OCI-LY3 (cell line): ENCODE data around the gene THAP3.

Experiments used
- H2AFZ ChIP-seq: fragments of 200-600, 300-600 bp; shearing (Covaris generic); 2 replicates; pipeline ENCODE4 v1.6.0; 2014; ENCODE audit warnings: antibody characterized with exemption, low read depth, low read length
- H3K27ac ChIP-seq: fragments of 200-600, 300-600 bp; sonication (generic); 2 replicates; pipeline ENCODE4 v1.5.1; 2014; ENCODE audit warnings: mild to moderate bottlenecking, low read length, moderate library complexity, mixed read lengths
- H3K27me3 ChIP-seq: fragments of 200-600, 300-600 bp; sonication (generic); 2 replicates; pipeline ENCODE4 v1.6.1; 2014; ENCODE audit warnings: low read depth, low read length, mixed read lengths
- H3K36me3 ChIP-seq: fragments of 200-600, 300-600 bp; sonication (generic); replicated peaks from 2 replicates; pipeline ENCODE3; 2014; ENCODE audit warnings: low read depth, low read length, mixed read lengths
- H3K4me1 ChIP-seq: fragments of 300-600, 200-600 bp; sonication (generic); 2 replicates; pipeline ENCODE4 v1.6.1; 2014; ENCODE audit warnings: low read length, mixed read lengths
- H3K4me2 ChIP-seq: fragments of 200-600, 300-600 bp; sonication (generic); 2 replicates; pipeline ENCODE4 v1.6.1; 2014; ENCODE audit warnings: low read length, mixed read lengths
- H3K4me3 ChIP-seq: fragments of 300-600, 200-600 bp; sonication (generic); 2 replicates; pipeline ENCODE4 v1.5.1; 2014; ENCODE audit warnings: antibody characterized with exemption, mild to moderate bottlenecking, low read length, moderate library complexity
- H3K79me2 ChIP-seq: fragments of 300-600, 200-600 bp; shearing (Covaris generic); 2 replicates; pipeline ENCODE4 v1.6.1; 2014; ENCODE audit warnings: mild to moderate bottlenecking, low read length, mixed read lengths
- H3K9ac ChIP-seq: fragments of 300-600, 200-600 bp; shearing (Covaris generic); 2 replicates; pipeline ENCODE4 v1.6.0; 2014; ENCODE audit warnings: mild to moderate bottlenecking, low read length, moderate library complexity
- H3K9me3 ChIP-seq: fragments of 200-600, 300-600 bp; shearing (Covaris generic); 2 replicates; pipeline ENCODE4 v1.6.1; 2014; ENCODE audit warnings: low read length, mixed read lengths; ENCODE audit not compliant: insufficient read depth
- H4K20me1 ChIP-seq: fragments of 200-600, 300-600 bp; sonication (generic); 2 replicates; pipeline ENCODE4 v1.6.1; 2016; ENCODE audit warnings: low read length, mixed read lengths; ENCODE audit not compliant: insufficient read depth
- EZH2phosphoT487 ChIP-seq: fragments of 200-600 bp; shearing (Covaris generic); IDR thresholded peaks from 2 replicates; pipeline ENCODE4 v1.6.1; 2018; ENCODE audit warnings: antibody characterized with exemption, mixed run types, low read depth
- TF ChIP-seq, protein P1 (sequence below): fragments of 200-600, 300-600 bp; sonication (generic); IDR thresholded peaks from 2 replicates; pipeline ENCODE4 v1.5.1; 2014; ENCODE audit warnings: antibody characterized with exemption, low read length, low read depth

THAP3 gene

DNA sequence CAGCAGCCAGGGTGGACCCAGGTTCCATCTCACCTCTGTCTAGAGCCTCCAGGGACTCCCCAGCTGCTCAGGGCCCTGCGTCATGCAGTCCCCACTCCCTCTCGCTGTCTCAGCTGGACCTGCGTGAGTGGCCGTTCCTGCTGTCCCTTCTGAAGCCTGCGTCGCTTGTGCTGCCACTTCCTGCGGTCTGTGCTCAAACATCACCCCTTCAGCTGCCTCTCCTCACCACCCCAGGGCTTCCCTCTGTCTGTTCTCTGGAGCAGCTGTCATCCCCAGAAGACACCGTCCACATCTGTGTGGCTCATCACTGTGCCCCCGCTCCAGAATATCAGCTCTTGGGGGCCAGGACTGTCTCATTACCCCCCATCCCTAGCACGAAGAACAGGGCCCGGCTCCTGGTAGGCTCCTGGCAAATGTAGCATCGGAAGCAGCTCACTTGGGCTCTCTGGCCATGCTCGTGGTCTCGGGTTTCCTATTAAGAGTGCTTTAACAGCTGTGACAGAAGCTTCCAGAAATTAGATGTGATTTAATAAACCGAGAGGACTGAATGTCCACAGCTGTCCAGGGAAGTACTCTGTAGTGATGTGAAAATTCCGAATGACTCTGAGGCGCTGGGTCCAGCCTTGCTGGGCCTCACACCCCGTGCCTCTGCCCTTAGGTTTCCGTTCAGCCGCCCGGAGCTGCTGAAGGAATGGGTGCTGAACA is 3.3 kb downstream of the THAP3 start:
- H3K36me3 ChIP-seq, result peaks cover 7% of the 10 kb centered on the region

DNA sequence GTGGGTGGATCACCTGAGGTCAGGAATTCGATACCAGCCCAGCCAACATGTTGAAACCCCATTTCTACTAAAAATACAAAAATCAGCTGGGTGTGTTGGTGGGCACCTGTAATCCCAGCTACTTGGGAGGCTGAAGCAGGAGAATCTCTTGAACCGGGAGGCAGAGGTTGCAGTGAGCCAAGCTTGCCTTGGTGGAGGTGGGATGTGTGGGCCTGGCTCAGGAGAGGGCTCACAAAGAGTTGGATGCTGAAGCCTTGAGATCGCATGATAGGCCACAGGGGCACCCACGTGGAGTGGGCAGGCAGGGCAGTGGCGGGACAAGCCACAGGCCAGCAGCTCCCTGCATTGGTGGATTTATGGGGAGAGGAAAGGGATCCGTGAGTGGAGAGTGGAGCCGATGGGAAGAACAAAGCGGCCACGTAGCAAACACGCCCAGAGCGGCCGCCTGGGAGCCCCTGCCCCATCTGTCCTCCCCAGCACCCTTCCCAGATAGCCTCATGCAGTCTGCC is 4.4 kb downstream of the THAP3 start:
- peaks cover 25% of the 10 kb centered on the region for H3K79me2 ChIP-seq
- H3K27ac ChIP-seq, result no peak overlapping the region
- H3K9ac ChIP-seq, result no peak overlapping the region
- H4K20me1 ChIP-seq, result no peaks in the 10 kb centered on the region
- no peak for TF ChIP-seq EZH2phosphoT487
- TF ChIP-seq, protein P1, sequence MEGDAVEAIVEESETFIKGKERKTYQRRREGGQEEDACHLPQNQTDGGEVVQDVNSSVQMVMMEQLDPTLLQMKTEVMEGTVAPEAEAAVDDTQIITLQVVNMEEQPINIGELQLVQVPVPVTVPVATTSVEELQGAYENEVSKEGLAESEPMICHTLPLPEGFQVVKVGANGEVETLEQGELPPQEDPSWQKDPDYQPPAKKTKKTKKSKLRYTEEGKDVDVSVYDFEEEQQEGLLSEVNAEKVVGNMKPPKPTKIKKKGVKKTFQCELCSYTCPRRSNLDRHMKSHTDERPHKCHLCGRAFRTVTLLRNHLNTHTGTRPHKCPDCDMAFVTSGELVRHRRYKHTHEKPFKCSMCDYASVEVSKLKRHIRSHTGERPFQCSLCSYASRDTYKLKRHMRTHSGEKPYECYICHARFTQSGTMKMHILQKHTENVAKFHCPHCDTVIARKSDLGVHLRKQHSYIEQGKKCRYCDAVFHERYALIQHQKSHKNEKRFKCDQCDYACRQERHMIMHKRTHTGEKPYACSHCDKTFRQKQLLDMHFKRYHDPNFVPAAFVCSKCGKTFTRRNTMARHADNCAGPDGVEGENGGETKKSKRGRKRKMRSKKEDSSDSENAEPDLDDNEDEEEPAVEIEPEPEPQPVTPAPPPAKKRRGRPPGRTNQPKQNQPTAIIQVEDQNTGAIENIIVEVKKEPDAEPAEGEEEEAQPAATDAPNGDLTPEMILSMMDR, result no peak
- H3K27me3 ChIP-seq, result no peaks in the 10 kb centered on the region
- no peak overlapping the region for H3K4me3 ChIP-seq
- no peak overlapping the region for H3K4me2 ChIP-seq
- H3K36me3 ChIP-seq, result peaks cover 5% of the 10 kb centered on the region
- no peaks in the 10 kb centered on the region for H3K9me3 ChIP-seq
- H3K4me1 ChIP-seq, result peaks cover 9% of the 10 kb centered on the region; the same call in 1 of the 2 replicates
- H2AFZ ChIP-seq, result no peak overlapping the region

More for the DNA sequence above, 3.3 kb downstream of the THAP3 start:
- no peak overlapping the region for H3K27ac ChIP-seq
- H3K4me1 ChIP-seq, result peaks cover 9% of the 10 kb centered on the region; the same call in 1 of the 2 replicates
- H2AFZ ChIP-seq, result no peak overlapping the region
- H3K4me2 ChIP-seq, result no peak overlapping the region
- no peaks in the 10 kb centered on the region for H3K27me3 ChIP-seq
- no peak overlapping the region for H3K9ac ChIP-seq
- peaks cover 25% of the 10 kb centered on the region for H3K79me2 ChIP-seq
- no peak for TF ChIP-seq EZH2phosphoT487
- TF ChIP-seq, protein P1, result no peak
- H4K20me1 ChIP-seq, result no peaks in the 10 kb centered on the region
- H3K4me3 ChIP-seq, result no peak overlapping the region
- no peaks in the 10 kb centered on the region for H3K9me3 ChIP-seq

DNA sequence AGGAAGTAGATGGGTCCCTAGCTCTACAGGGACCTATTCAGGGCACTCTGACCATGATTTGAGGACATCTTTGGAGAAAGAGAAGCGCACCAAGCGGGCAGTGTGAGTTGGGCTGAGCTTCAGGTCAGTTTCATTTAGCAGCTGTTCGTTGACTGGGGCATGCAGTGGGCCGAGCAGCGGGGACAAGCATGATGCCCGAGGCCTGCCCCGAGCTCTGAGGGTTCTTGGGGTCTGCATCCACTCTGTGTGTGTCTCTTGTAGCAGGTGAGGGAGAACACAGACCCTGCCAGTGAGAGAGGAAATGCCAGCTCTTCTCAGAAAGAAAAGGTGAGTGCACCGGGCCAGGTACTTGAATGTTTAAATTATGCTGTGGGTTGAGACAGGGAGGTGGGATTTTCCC is 5.4 kb downstream of the THAP3 start:
- no peaks in the 10 kb centered on the region for H3K9me3 ChIP-seq
- H3K27me3 ChIP-seq, result no peaks in the 10 kb centered on the region
- H3K9ac ChIP-seq, result no peak overlapping the region
- peaks cover 4% of the 10 kb centered on the region; the same call in 1 of the 2 replicates for H3K4me1 ChIP-seq
- H2AFZ ChIP-seq, result no peak overlapping the region
- H3K27ac ChIP-seq, result no peak overlapping the region
- no peaks in the 10 kb centered on the region for H4K20me1 ChIP-seq
- H3K36me3 ChIP-seq, result peaks cover 4% of the 10 kb centered on the region
- TF ChIP-seq EZH2phosphoT487, result no peak
- TF ChIP-seq, protein P1, result no peak
- H3K79me2 ChIP-seq, result peaks cover 25% of the 10 kb centered on the region
- no peak overlapping the region for H3K4me3 ChIP-seq
- H3K4me2 ChIP-seq, result no peak overlapping the region

DNA sequence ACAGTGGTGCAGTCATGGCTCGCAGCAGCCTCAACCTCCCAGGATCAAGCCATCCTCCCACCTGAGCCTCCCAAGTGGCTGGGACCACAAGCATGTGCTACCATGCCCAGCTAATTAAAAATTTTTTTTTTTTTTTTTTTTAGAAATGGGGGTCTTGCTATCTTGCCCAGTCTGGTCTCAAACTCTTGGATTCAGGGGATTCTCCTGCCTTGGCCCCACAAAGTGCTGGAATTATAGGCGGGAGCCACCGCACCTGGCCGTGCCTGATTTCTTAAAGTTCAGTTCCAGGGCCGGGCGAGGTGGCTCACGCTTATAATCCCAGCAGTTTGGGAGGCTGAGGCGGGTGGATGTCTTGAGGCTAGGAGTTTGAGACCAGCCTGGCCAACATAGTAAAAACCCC is 6.4 kb downstream of the THAP3 start:
- no peak overlapping the region for H3K27ac ChIP-seq
- no peaks in the 10 kb centered on the region for H3K27me3 ChIP-seq
- H3K4me1 ChIP-seq, result peaks cover 2% of the 10 kb centered on the region; the same call in 1 of the 2 replicates
- no peak overlapping the region for H2AFZ ChIP-seq
- no peak overlapping the region for H3K9ac ChIP-seq
- H3K9me3 ChIP-seq, result no peaks in the 10 kb centered on the region
- no peak overlapping the region for H3K4me2 ChIP-seq
- no peaks in the 10 kb centered on the region for H4K20me1 ChIP-seq
- H3K79me2 ChIP-seq, result peaks cover 16% of the 10 kb centered on the region
- peaks cover 4% of the 10 kb centered on the region for H3K36me3 ChIP-seq
- H3K4me3 ChIP-seq, result no peak overlapping the region
- TF ChIP-seq EZH2phosphoT487, result no peak
- TF ChIP-seq, protein P1, result no peak
